Measurements from ENCODE around the gene APCS.

- no peak for TF ChIP-seq POLR2A (IDR thresholded peaks at IDR 0.05; ENCODE audit: borderline replicate concordance, extremely low read depth, insufficient read depth, insufficient read length)
- TF ChIP-seq CTCF (IDR thresholded peaks at IDR 0.05 in 2 of 3, conservative IDR thresholded peaks at IDR 0.05 in 1 of 3; ENCODE audit: borderline replicate concordance in 1 of 3, insufficient read depth in 1 of 3, low read depth in 2 of 3, low read length in 2 of 3) = no peak
- no peak for TF ChIP-seq REST (IDR thresholded peaks at IDR 0.05; ENCODE audit: low read depth)
- no peak for TF ChIP-seq EZH2 (IDR thresholded peaks at IDR 0.05)
- TF ChIP-seq YY1 (IDR thresholded peaks at IDR 0.05; ENCODE audit: extremely low read depth, insufficient replicate concordance, low read depth, low read length) = no peak
- no peak for TF ChIP-seq POLR2AphosphoS5 (IDR thresholded peaks at IDR 0.05; ENCODE audit: low read depth, low read length)
- TF ChIP-seq RAD21 (IDR thresholded peaks at IDR 0.05; ENCODE audit: low read depth) = no peak
- TF ChIP-seq EZH2phosphoT487 (IDR thresholded peaks at IDR 0.05; ENCODE audit: borderline replicate concordance) = no peak
- TF ChIP-seq CEBPB (IDR thresholded peaks at IDR 0.05; ENCODE audit: low read depth) = no peak
- TF ChIP-seq SRF (IDR thresholded peaks at IDR 0.05; ENCODE audit: low read depth) = no peak
Observed at GRCh38 chr1:159580340-159580739, 7.3 kb upstream of the APCS start.

All from HCT116 (cell line).